Muscle of leg (tissue), 11 donors: ENCODE data around the gene JPH3. TPM values are rescaled to one million over a fixed set of nuclear protein-coding genes. Genes with fewer than 3 reads are reported as not detected.
A peak's percentile ranks its signal among the peaks of the same experiment; 100 is the strongest.

ENCODE experiments used
- DNase-seq: peaks from one replicate; pipeline ENCODE4 v3.0.0; 2013
- H3K27ac ChIP-seq: one replicate; pipeline ENCODE4 v1.5.1; 2013; ENCODE audit warnings: mild to moderate bottlenecking, low read length, control low read depth
- H3K27me3 ChIP-seq: one replicate; pipeline ENCODE4 v1.6.1; 2013; ENCODE audit warnings: low read length; ENCODE audit not compliant: control insufficient read depth, insufficient read depth
- H3K36me3 ChIP-seq: one replicate; pipeline ENCODE4 v1.6.1; 2013; ENCODE audit warnings: low read length; ENCODE audit not compliant: control insufficient read depth, insufficient read depth
- H3K4me1 ChIP-seq: one replicate; pipeline ENCODE4 v1.6.1; 2013; ENCODE audit warnings: low read length; ENCODE audit not compliant: control insufficient read depth, insufficient read depth
- H3K4me3 ChIP-seq: one replicate; pipeline ENCODE4 v1.5.1; 2013; ENCODE audit warnings: low read length, control low read depth
- H3K9me3 ChIP-seq: replicated peaks from 2 replicates; pipeline ENCODE4 v1.6.1; 2013; ENCODE audit warnings: low read depth, low read length; ENCODE audit not compliant: control insufficient read depth
- WGBS: methylation state at CpG from one replicate; pipeline ENCODE4 v1.1.5; 2013; ENCODE audit warnings: missing lambda C conversion rate; ENCODE audit not compliant: insufficient coverage; 5-methylcytosine and 5-hydroxymethylcytosine counted together
- polyA plus RNA-seq, 8 donors: library from polyadenylated mRNA; unstranded; fragments of 120-200 nt; gene quantifications; one replicate each; pipeline versions ENCODE4 v1.2.1 to v1.2.3, GENCODE V29; 2013; ENCODE audit warnings: inconsistent platforms in 1 of 8, low replicate concordance in 1 of 8; ENCODE audit not compliant: insufficient read length in 8 of 8, insufficient read depth in 1 of 8
- total RNA-seq: library from RNA; stranded (reverse); fragments of 120-200 nt; gene quantifications from one replicate; pipeline ENCODE4 v1.2.4, GENCODE V29; 2013

The JPH3 gene
- total and polyA plus RNA-seq, 9 donors: 0.15 to 1.4 (median 0.33) TPM

DNA sequence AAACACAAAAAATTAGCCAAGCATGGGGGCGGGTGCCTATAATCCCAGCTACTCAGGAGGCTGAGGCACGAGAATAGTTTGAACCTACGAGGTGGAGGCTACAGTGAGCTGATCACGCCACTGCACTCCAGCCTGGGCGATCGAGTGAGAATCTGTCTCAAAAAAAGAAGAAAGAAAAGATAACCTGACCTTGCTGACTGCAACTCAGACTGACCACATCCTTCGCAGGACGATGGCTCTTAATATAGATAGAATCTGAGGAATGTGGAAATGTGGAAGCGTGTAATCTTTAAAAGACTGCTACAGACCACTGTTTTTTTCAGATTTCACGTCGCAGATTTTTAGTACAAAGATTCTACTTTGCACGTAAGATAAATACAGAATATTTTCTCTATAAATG is 125.7 kb downstream of the JPH3 start:
- peaks cover 8% of the 10 kb centered on the region for H3K4me1 ChIP-seq
- no peak overlapping the region for H3K27ac ChIP-seq
- no peak overlapping the region for H3K4me3 ChIP-seq
- WGBS: 94% methylated on average over 4 of the region's 12 CpGs
- H3K27me3 ChIP-seq: no peaks in the 10 kb centered on the region
- H3K9me3 ChIP-seq: no peaks in the 10 kb centered on the region
- DNase-seq: no peak
- H3K36me3 ChIP-seq: peaks cover 30% of the 10 kb centered on the region

DNA sequence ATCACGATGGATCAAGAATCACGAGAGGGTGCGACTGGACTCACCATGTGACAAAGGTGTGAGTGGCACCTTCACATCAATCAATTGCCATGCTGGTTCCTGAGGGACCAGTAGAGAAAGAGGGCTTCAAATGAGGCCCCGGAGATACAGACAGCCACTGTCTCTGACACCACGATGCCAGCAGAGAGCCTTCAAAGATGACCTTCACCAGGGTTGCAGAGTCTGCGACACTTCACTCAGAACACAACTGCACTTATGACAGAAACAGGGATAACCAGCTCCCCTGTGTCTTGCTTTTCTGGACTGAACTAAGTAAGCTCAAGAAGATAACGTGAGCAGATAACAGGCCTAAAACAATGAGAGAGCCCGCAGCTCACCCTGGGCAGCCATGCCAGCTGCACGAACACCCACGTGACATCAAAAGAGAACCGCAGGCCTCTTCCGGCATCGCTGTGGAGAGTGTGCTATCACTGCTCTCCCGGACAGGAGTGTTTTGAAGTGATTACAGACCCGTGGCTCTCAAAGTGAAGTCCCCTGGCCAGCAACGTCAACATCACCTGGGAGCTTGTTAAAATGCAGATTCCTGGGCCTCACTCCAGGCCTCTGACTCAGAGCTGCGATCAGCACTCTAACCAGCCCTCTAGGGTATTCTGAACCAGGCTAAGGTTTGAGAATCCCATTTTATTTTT is 127.1 kb downstream of the JPH3 start:
- Histone ChIP-seq H3K4me3 (no peak overlapping the region), H3K27ac (no peak overlapping the region), H3K9me3 (no peaks in the 10 kb centered on the region), H3K36me3 (peaks cover 36% of the 10 kb centered on the region), H3K27me3 (no peaks in the 10 kb centered on the region), H3K4me1 (no peaks in the 10 kb centered on the region)
- WGBS: 89% methylated on average over 16 of the region's 17 CpGs
- no peak for DNase-seq

DNA sequence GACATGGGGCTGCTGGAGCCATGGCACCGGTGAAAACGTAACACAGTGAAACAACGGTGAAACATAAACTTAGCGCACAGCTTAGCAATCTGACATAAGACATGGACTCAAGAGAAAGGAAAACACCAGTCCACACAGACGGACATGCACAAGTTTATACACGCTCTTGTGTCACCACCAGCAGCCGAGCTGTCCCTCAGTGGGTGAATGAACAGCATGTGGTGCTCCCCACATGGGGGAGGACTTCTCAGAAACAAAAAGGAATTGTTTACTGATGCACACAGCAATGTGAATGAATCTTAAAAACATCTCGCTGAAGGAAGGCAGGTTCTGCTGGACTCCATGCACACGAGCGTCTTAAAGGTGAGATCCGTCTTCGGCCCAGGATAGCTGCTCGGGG is 129.3 kb downstream of the JPH3 start:
- 100% methylated on average over 10 of the region's 13 CpGs for WGBS
- Histone ChIP-seq H3K4me1 (peaks cover 4% of the 10 kb centered on the region), H3K27me3 (no peaks in the 10 kb centered on the region), H3K27ac (no peak overlapping the region), H3K4me3 (no peak overlapping the region), H3K36me3 (peaks cover 42% of the 10 kb centered on the region), H3K9me3 (no peaks in the 10 kb centered on the region)
- DNase-seq: no peak

DNA sequence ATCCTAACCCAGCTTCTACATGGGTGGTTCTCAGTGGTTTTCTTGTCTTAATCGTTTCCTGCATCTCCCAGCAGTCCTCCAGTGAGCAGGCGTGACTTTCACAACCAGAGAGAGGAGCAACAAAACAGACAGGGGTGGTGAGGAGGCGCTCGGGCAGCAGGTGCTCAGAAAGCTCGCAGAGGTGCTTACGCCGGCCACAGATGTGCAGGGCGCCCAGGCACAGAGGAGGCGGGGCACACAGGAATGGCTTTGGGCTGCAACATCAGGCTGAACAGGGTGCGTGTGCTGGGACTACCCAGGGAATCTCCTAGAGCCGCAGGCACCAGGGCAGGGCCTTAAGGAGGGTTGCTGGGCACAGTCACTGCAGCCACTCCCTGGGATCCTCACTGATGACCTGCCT is 130.9 kb downstream of the JPH3 start:
- no peaks in the 10 kb centered on the region for H3K27me3 ChIP-seq
- no peak for DNase-seq
- no peak overlapping the region for H3K4me3 ChIP-seq
- H3K4me1 ChIP-seq: peaks cover 4% of the 10 kb centered on the region
- H3K27ac ChIP-seq: no peak overlapping the region
- 89% methylated on average over 10 of the region's 11 CpGs for WGBS
- peaks cover 43% of the 10 kb centered on the region for H3K36me3 ChIP-seq
- H3K9me3 ChIP-seq: no peaks in the 10 kb centered on the region

DNA sequence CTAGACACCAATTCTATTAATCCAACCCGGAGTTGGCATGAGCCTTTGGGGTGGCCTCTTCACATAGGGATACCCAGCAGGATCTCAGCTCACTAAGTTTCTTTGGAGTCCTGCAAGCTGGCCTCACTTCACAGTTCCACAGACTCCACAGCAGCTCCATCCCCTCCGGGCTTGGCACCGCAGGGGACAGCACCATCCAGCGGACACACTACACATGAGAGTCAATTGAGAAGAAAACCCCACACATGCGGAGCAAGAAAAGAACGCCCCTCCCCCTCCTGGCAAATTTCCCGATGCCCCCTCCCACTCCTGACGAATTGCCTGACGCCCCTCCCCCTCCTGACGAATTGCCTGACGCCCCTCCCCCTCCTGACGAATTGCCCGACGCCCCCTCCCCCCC is 132.3 kb downstream of the JPH3 start:
- 76% methylated on average over 4 of the region's 14 CpGs for WGBS
- Histone ChIP-seq H3K27me3 (no peaks in the 10 kb centered on the region), H3K27ac (no peak overlapping the region), H3K4me1 (peaks cover 4% of the 10 kb centered on the region), H3K4me3 (no peak overlapping the region), H3K9me3 (no peaks in the 10 kb centered on the region), H3K36me3 (peaks cover 33% of the 10 kb centered on the region)
- DNase-seq: no peak

DNA sequence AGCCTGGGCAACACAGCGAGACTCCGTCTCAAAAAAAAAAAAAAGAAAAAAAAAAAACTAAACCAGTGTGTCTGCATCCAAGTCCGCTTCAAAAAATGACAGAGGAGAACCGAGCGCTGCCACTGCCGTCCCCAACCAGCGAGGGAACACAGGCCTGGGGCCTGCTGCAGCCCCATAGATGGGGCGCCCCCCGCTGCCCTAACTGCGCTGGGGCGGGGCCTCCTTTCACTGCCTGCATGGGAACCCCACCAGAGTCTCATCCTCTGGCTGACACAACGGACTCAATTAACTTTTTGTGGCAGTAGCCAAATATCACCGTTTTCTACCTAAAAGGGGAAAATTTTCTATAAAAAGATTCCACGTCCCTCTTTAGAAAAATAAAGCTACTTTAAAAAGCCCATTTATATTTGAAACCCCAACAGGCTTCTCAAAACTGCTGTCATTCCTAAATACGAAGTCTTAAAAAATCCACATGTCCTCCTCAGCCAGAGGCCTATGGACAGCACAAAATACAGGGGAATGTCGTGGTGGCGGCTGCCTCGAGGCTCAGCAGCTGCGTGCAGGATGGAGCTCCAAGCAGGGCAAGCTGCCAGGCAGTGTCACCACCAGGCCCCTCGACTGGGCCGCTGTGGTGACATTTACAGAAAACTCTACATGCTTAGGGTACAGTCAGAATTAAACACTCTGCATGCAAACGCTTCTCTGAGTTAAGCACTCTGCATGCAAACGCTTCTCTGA is 133.1 kb downstream of the JPH3 start:
- Histone ChIP-seq H3K27me3 (no peaks in the 10 kb centered on the region), H3K9me3 (no peaks in the 10 kb centered on the region), H3K36me3 (peaks cover 33% of the 10 kb centered on the region), H3K4me1 (peaks cover 4% of the 10 kb centered on the region), H3K4me3 (no peak overlapping the region), H3K27ac (no peak overlapping the region)
- WGBS: 71% methylated on average over 16 of the region's 23 CpGs
- peak; percentile 30 for DNase-seq

DNA sequence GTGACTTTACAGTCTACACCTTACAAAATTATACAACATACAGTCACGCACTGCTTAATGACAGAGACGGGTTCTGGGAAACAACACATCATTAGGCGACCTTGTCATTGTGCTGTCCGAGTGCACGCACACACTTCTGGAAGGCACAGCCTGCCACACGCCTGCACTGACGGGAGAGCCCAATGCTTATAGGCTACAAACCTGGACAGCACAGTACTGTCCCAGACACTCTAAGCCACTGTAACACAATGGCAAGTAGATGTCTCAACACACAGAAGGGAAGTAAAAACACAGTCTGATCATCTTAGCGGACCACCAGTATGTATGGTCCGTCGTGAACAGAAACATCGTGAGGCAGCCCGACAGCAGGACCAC is 133.7 kb downstream of the JPH3 start:
- no peak for DNase-seq

DNA sequence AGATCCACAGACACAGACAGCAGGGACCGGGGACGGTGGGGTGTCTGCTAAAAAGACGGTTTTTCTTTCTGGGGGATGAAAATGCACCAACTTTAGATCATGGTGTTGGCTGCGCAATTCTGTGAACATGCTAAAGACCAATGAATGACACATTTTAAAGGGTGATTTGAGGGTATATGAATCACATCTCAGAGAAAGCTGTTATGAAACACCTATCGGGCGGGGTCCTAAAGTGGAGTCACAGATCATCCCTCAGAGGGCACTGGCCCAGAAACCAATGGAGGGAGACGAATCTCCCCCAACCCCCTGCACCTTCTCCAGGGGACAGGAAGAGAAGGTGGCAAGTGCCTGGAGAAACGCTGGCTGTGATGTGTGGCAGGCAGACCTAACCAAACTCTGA is 137.5 kb downstream of the JPH3 start:
- no peak for DNase-seq
- H3K36me3 ChIP-seq: peaks cover 38% of the 10 kb centered on the region
- WGBS: 88% methylated on average over 3 of the region's 8 CpGs
- H3K4me3 ChIP-seq: no peak overlapping the region
- no peak overlapping the region for H3K27ac ChIP-seq
- peaks cover 4% of the 10 kb centered on the region for H3K4me1 ChIP-seq
- H3K9me3 ChIP-seq: no peaks in the 10 kb centered on the region
- no peaks in the 10 kb centered on the region for H3K27me3 ChIP-seq

More for the DNA sequence above, 133.7 kb downstream of the JPH3 start:
- Histone ChIP-seq H3K9me3 (no peaks in the 10 kb centered on the region), H3K4me1 (peaks cover 4% of the 10 kb centered on the region), H3K4me3 (no peak overlapping the region), H3K27ac (no peak overlapping the region), H3K27me3 (no peaks in the 10 kb centered on the region), H3K36me3 (peaks cover 37% of the 10 kb centered on the region)
- 87% methylated on average over 12 of the region's 12 CpGs for WGBS

DNA sequence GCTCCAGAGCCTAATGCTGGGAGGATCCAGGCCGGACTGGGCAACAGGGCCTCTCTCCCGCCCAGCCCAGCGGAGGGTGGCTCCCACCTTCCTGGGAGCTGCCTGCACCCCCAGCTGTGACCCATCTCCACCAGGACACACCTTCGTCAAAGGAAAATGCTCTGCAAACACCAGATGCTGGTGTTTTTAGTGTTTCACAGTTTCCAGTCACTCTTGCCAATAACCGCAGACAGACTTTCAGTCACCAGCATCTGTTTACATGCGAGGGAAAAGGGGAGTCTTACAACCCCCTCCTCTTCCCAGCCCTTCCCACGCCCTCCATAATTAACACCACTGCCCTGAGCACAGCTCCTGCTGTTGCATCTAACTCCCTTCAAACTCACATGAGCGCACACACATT is 138.1 kb downstream of the JPH3 start:
- H3K36me3 ChIP-seq: peaks cover 43% of the 10 kb centered on the region
- WGBS: 68% methylated on average over 3 of the region's 8 CpGs

DNA sequence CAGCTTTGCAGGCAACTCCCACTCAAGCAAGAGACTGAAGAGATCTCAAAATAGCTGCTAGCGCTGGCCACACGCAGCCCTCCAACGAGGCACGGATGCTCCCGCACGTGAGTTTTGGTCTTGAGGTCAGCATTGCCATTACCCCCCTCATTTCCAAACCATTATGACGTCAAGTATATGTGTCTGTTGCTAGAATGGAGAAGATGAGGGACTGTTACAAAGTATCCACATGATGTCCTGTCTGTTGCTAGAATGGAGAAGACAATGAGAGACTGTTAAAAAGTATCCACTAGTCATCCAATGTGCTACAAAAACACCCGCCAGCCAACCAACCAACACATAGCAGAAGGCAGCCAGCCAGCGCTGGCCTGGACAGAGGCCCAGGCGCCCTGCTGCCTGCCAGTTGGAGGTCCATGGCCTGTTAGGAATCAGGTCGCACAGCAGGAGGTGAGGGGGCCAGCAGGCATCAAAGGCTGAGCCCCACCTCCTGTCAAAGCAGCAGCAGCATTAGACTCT is 138.7 kb downstream of the JPH3 start:
- H3K4me3 ChIP-seq: no peak overlapping the region
- peaks cover 48% of the 10 kb centered on the region for H3K36me3 ChIP-seq
- H3K27ac ChIP-seq: no peak overlapping the region
- H3K9me3 ChIP-seq: no peaks in the 10 kb centered on the region
- no peaks in the 10 kb centered on the region for H3K27me3 ChIP-seq
- H3K4me1 ChIP-seq: no peaks in the 10 kb centered on the region
- WGBS: 59% methylated on average over 2 of the region's 11 CpGs
- no peak for DNase-seq

More for the DNA sequence above, 138.1 kb downstream of the JPH3 start:
- H3K9me3 ChIP-seq: no peaks in the 10 kb centered on the region
- peaks cover 2% of the 10 kb centered on the region for H3K4me1 ChIP-seq
- DNase-seq: peak; percentile 30
- no peak overlapping the region for H3K27ac ChIP-seq
- no peak overlapping the region for H3K4me3 ChIP-seq
- no peaks in the 10 kb centered on the region for H3K27me3 ChIP-seq
